CD14-positive monocyte (primary cell): ENCODE data around the gene CRTC2. TPM values are rescaled to one million over a fixed set of nuclear protein-coding genes. Genes with fewer than 3 reads are reported as not detected.

ENCODE experiments used
- DNase-seq, 3 donors: peaks; one replicate each; pipeline ENCODE4 v3.0.0-alpha.2; 2011 to 2022
- H2AFZ ChIP-seq: 2 replicates; pipeline ENCODE4 v1.6.0; 2012; ENCODE audit warnings: mild to moderate bottlenecking, low read depth, low read length, inconsistent platforms; ENCODE audit not compliant: insufficient read depth, poor library complexity, severe bottlenecking
- H3K27ac ChIP-seq, 2 donors: 1 replicate in 1 of 2; 2 replicates in 1 of 2; pipeline ENCODE4 v1.5.1; 2012 to 2013; ENCODE audit warnings: low read length in 2 of 2, control low read depth in 1 of 2, inconsistent platforms in 1 of 2, low read depth in 1 of 2, mild to moderate bottlenecking in 1 of 2
- H3K27me3 ChIP-seq, 2 donors: one replicate each; pipeline versions ENCODE4 v1.6.0 to v1.6.1; 2011 to 2013; ENCODE audit warnings: low read length in 2 of 2; ENCODE audit not compliant: control insufficient read depth in 2 of 2, insufficient read depth in 2 of 2
- H3K36me3 ChIP-seq, 2 donors: replicated peaks in 1 of 2; 1 replicate in 1 of 2; 2 replicates in 1 of 2; pipeline versions ENCODE4 v1.5.1 to v1.6.1; 2012 to 2013; ENCODE audit warnings: low read length in 2 of 2, control low read depth in 1 of 2, inconsistent platforms in 1 of 2, mild to moderate bottlenecking in 1 of 2; ENCODE audit not compliant: insufficient read depth in 2 of 2, control insufficient read depth in 1 of 2
- H3K4me1 ChIP-seq, 2 donors: 1 replicate in 1 of 2; 2 replicates in 1 of 2; pipeline versions ENCODE4 v1.5.1 to v1.6.1; 2012 to 2013; ENCODE audit warnings: low read length in 2 of 2, control low read depth in 1 of 2, inconsistent platforms in 1 of 2, mild to moderate bottlenecking in 1 of 2, moderate library complexity in 1 of 2; ENCODE audit not compliant: insufficient read depth in 2 of 2, control insufficient read depth in 1 of 2
- H3K4me2 ChIP-seq: replicated peaks from 2 replicates; pipeline ENCODE3; 2012; ENCODE audit warnings: low read length, moderate library complexity, mild to moderate bottlenecking; ENCODE audit not compliant: poor library complexity, severe bottlenecking; ENCODE audit errors: extremely low read depth
- H3K4me3 ChIP-seq, 3 experiments: fragments of 200-600 bp in 1 of 3; sonication (generic) in 1 of 3; replicated peaks in 1 of 3; 1 replicate in 2 of 3; 2 replicates in 1 of 3; pipeline ENCODE4 v1.5.1; 2011 to 2013; ENCODE audit warnings: low read length in 3 of 3, mild to moderate bottlenecking in 3 of 3, control low read depth in 2 of 3, low read depth in 2 of 3, inconsistent platforms in 1 of 3, moderate library complexity in 1 of 3
- H3K79me2 ChIP-seq: 2 replicates; pipeline ENCODE4 v1.6.0; 2012; ENCODE audit warnings: mild to moderate bottlenecking, control low read depth, inconsistent platforms, low read length, moderate library complexity; ENCODE audit not compliant: insufficient read depth
- H3K9ac ChIP-seq: 2 replicates; pipeline ENCODE4 v1.6.0; 2017; ENCODE audit warnings: low read length, mild to moderate bottlenecking; ENCODE audit not compliant: insufficient read depth, poor library complexity, severe bottlenecking
- H3K9me3 ChIP-seq, 2 donors: replicated peaks in 1 of 2; 1 replicate in 1 of 2; 2 replicates in 1 of 2; pipeline versions ENCODE4 v1.5.1 to v1.6.1; 2012 to 2013; ENCODE audit warnings: low read length in 2 of 2, control low read depth in 1 of 2; ENCODE audit not compliant: control insufficient read depth in 1 of 2, insufficient read depth in 1 of 2
- H4K20me1 ChIP-seq: 2 replicates; pipeline ENCODE4 v1.6.0; 2012; ENCODE audit warnings: mild to moderate bottlenecking, low read length, control low read depth, moderate library complexity; ENCODE audit not compliant: insufficient read depth
- H3K27ac Mint-ChIP-seq, 7 donors: one replicate each; pipeline ENCODE4 v1.8.0; 2020; ENCODE audit warnings: mild to moderate bottlenecking in 7 of 7, mixed read lengths in 7 of 7, moderate library complexity in 6 of 7, inconsistent platforms in 2 of 7
- H3K27me3 Mint-ChIP-seq, 3 donors: one replicate each; pipeline ENCODE4 v1.8.0; 2021 to 2022; ENCODE audit warnings: low read depth in 3 of 3, mild to moderate bottlenecking in 3 of 3, mixed read lengths in 3 of 3, moderate library complexity in 3 of 3, inconsistent platforms in 1 of 3
- H3K36me3 Mint-ChIP-seq, 2 donors: one replicate each; pipeline ENCODE4 v1.8.0; 2020; ENCODE audit warnings: mixed read lengths in 2 of 2, inconsistent platforms in 1 of 2, mild to moderate bottlenecking in 1 of 2
- H3K4me1 Mint-ChIP-seq: one replicate; pipeline ENCODE4 v1.8.0; 2020; ENCODE audit warnings: mild to moderate bottlenecking, mixed read lengths
- H3K4me3 Mint-ChIP-seq, 2 donors: one replicate each; pipeline ENCODE4 v1.8.0; 2020; ENCODE audit warnings: mild to moderate bottlenecking in 2 of 2, mixed read lengths in 2 of 2, moderate library complexity in 1 of 2
- H3K9me3 Mint-ChIP-seq, 7 donors: one replicate each; pipeline ENCODE4 v1.8.0; 2020 to 2022; ENCODE audit warnings: mixed read lengths in 7 of 7, mild to moderate bottlenecking in 6 of 7, moderate library complexity in 6 of 7, inconsistent platforms in 2 of 7
- CTCF ChIP-seq: fragments of 200-600 bp; IDR thresholded peaks from one replicate; pipeline ENCODE4 v1.8.0; 2022; ENCODE audit warnings: antibody characterized with exemption, mild to moderate bottlenecking
- WGBS: methylation state at CpG from one replicate; pipeline ENCODE4 v1.1.5; 2013; ENCODE audit warnings: missing lambda C conversion rate; ENCODE audit not compliant: insufficient coverage; 5-methylcytosine and 5-hydroxymethylcytosine counted together
- intact Hi-C, 2 donors: fragments of 100-400 bp; cut with micrococcal nuclease; formaldehyde crosslinking; loops; one replicate each; pipeline versions ENCODE4 v1.15.0 to v1.15.1; 2023
- polyA minus RNA-seq: library from RNA; depleted of rRNA, polyadenylated mRNA; stranded (reverse); fragments of >200 nt; gene quantifications from 2 replicates; pipeline ENCODE4 v1.2.3, GENCODE V29; 2012
- polyA plus RNA-seq, 3 donors: library from polyadenylated mRNA; depleted of rRNA in 1 of 3; unstranded in 2 of 3; stranded (reverse) in 1 of 3; fragments of 300-500 nt in 2 of 3; fragments of >200 nt in 1 of 3; fragmentation: Illumina TruSeq in 2 of 3; gene quantifications; 1 replicate in 2 of 3; 2 replicates in 1 of 3; pipeline ENCODE4 v1.2.3, GENCODE V29; 2012 to 2021
- total RNA-seq, 12 experiments: library from RNA in 1 of 12; stranded (reverse) in 1 of 12; fragments of 120-200 nt in 1 of 12; gene quantifications; one replicate each; pipeline ENCODE4 v1.2.4 and lab custom pipeline; 2013 to 2026; ENCODE audit warnings: mixed read lengths in 6 of 12, inconsistent platforms in 1 of 12

CRTC2 gene
- total RNA-seq (2013): 16.1 TPM
- polyA plus RNA-seq (10 to 100 TPM; 13.7 to 86.0 (median 21.2) TPM), polyA minus RNA-seq (19.1 and 24.0 TPM in 2 replicates), total RNA-seq (lab: John Stamatoyannopoulos, UW) (15.2 to 79.6 (median 28.4) reads per million in 11 experiments)

GRCh38 chr1:153958111-153958960 is at the start of gene CRTC2:
Gene CRTC2, minus strand, starts transcription at chr1:153958612. Its CDS starts 115 bp downstream, at chr1:153958497.
- H3K9ac ChIP-seq: peak within 1 kb of the TSS; percentile 76
- peak within 1 kb of the TSS; percentile 92 to 98 (median 94) for H3K27ac Mint-ChIP-seq
- peak within 1 kb of the TSS; percentile 98 for H3K4me2 ChIP-seq
- peaks cover 27 to 46% of the 10 kb centered on the region in 2 donors for H3K36me3 ChIP-seq
- no peaks in the 10 kb centered on the region for H3K9me3 ChIP-seq
- H3K4me1 ChIP-seq: peaks cover 51 to 63% of the 10 kb centered on the region in 2 donors
- intact Hi-C loops: loop anchor here in 1 of 2 donors (5.0 kb wide), 1 partner anchor 36 kb away; the partner anchor contains the start of gene GATAD2B
- DNase-seq: peak; percentile 94 to 96 (median 96)
- peaks cover 32 to 50% of the 10 kb centered on the region in 2 donors for H3K36me3 Mint-ChIP-seq
- H3K4me3 ChIP-seq: peak within 1 kb of the TSS; percentile 84 to 97 (median 89)
- no peak for TF ChIP-seq CTCF
- peaks cover 61% of the 10 kb centered on the region for H3K4me1 Mint-ChIP-seq
- peaks cover 61% of the 10 kb centered on the region for H4K20me1 ChIP-seq
- peaks cover 0 to 4% (median 0%) of the 10 kb centered on the region in 7 donors for H3K9me3 Mint-ChIP-seq
- H3K27me3 ChIP-seq: no peaks in the 10 kb centered on the region
- peak within 1 kb of the TSS; percentile 68 for H2AFZ ChIP-seq
- under 1% methylated on average over 72 of the region's 75 CpGs for WGBS
- peaks cover 0 to 1% (median 0%) of the 10 kb centered on the region in 3 donors for H3K27me3 Mint-ChIP-seq
- H3K79me2 ChIP-seq: peaks cover 84% of the 10 kb centered on the region
- H3K27ac ChIP-seq: peak within 1 kb of the TSS; percentile 57 to 87
- H3K4me3 Mint-ChIP-seq: peak within 1 kb of the TSS; percentile 98

- Mint-ChIP-seq H3K27ac (no peak overlapping the region), H3K4me1 (no peaks in the 10 kb centered on the region), H3K27me3 (peaks cover 0 to 4% (median 0%) of the 10 kb centered on the region in 3 donors), H3K9me3 (peaks cover 0 to 4% (median 0%) of the 10 kb centered on the region in 7 donors), H3K4me3 (no peak overlapping the region), H3K36me3 (no peaks in the 10 kb centered on the region)
- H3K4me3 ChIP-seq: no peak overlapping the region
- H3K27ac ChIP-seq: no peak overlapping the region
- no peaks in the 10 kb centered on the region for H3K79me2 ChIP-seq
- H3K4me2 ChIP-seq: no peak overlapping the region
- intact Hi-C loops: no loop called here
- WGBS: no CpG with 5 or more reads among the region's 3 CpGs
- DNase-seq: no peak
- no peaks in the 10 kb centered on the region for H4K20me1 ChIP-seq
- no peak overlapping the region for H3K9ac ChIP-seq
- no peaks in the 10 kb centered on the region for H3K9me3 ChIP-seq
- H3K36me3 ChIP-seq: no peaks in the 10 kb centered on the region
- H3K4me1 ChIP-seq: no peaks in the 10 kb centered on the region
- no peak for TF ChIP-seq CTCF
- H2AFZ ChIP-seq: no peak overlapping the region
- H3K27me3 ChIP-seq: no peaks in the 10 kb centered on the region
Measured at GRCh38 chr1:154006136-154006535, 47.7 kb upstream of the CRTC2 start.
